Measurements from ENCODE around the gene MYO9B. TPM values are rescaled to one million over a fixed set of nuclear protein-coding genes. Genes with fewer than 3 reads are reported as not detected.

MYO9B gene
- total and polyA plus RNA-seq, 2 donors = 24.0 to 55.2 TPM

GRCh38 chr19:17073869-17074633 is 1.5 kb upstream of the MYO9B start:
- 42% methylated on average over 18 of the region's 18 CpGs for WGBS
- DNase-seq (ENCODE audit: extremely low spot score) = no peak
- Histone ChIP-seq H3K4me3 (ENCODE audit: low read depth, low read length) (peak overlapping the region; percentile 53), H3K36me3 (ENCODE audit: insufficient read depth) (no peaks in the 10 kb centered on the region), H3K27ac (ENCODE audit: low read depth) (no peak overlapping the region), H3K4me1 (ENCODE audit: insufficient read depth) (no peaks in the 10 kb centered on the region)

GRCh38 chr19:17074634-17075034 is 943 bp upstream of the MYO9B start:
- H3K27ac ChIP-seq (ENCODE audit: low read depth) = no peak overlapping the region
- DNase-seq (ENCODE audit: extremely low spot score) = no peak
- no peaks in the 10 kb centered on the region for H3K4me1 ChIP-seq (ENCODE audit: insufficient read depth)
- WGBS = 6% methylated on average over 11 of the region's 11 CpGs
- H3K36me3 ChIP-seq (ENCODE audit: insufficient read depth) = no peaks in the 10 kb centered on the region
- peak overlapping the region; percentile 53 for H3K4me3 ChIP-seq (ENCODE audit: low read depth, low read length)

- Histone ChIP-seq H3K4me1 (ENCODE audit: insufficient read depth) (no peaks in the 10 kb centered on the region), H3K36me3 (ENCODE audit: insufficient read depth) (no peaks in the 10 kb centered on the region), H3K27ac (ENCODE audit: low read depth) (peak overlapping the region; percentile 90), H3K4me3 (ENCODE audit: low read depth, low read length) (peak overlapping the region; percentile 74)
- WGBS = under 1% methylated on average over 43 of the region's 43 CpGs
- DNase-seq (ENCODE audit: extremely low spot score) = no peak
Measured at GRCh38 chr19:17075864-17076542, 426 bp downstream of the MYO9B start.

GRCh38 chr19:17076543-17076991 is 990 bp downstream of the MYO9B start:
- H3K27ac ChIP-seq (ENCODE audit: low read depth) = no peak overlapping the region
- WGBS = 2% methylated on average over 12 of the region's 12 CpGs
- DNase-seq (ENCODE audit: extremely low spot score) = no peak
- no peaks in the 10 kb centered on the region for H3K4me1 ChIP-seq (ENCODE audit: insufficient read depth)
- no peaks in the 10 kb centered on the region for H3K36me3 ChIP-seq (ENCODE audit: insufficient read depth)
- peak overlapping the region; percentile 74 for H3K4me3 ChIP-seq (ENCODE audit: low read depth, low read length)

- Histone ChIP-seq H3K4me1 (ENCODE audit: insufficient read depth) (peaks cover 1% of the 10 kb centered on the region), H3K4me3 (ENCODE audit: low read depth, low read length) (no peak overlapping the region), H3K36me3 (ENCODE audit: insufficient read depth) (no peaks in the 10 kb centered on the region), H3K27ac (ENCODE audit: low read depth) (no peak overlapping the region)
- WGBS = 84% methylated on average over 17 of the region's 17 CpGs
- DNase-seq (ENCODE audit: extremely low spot score) = no peak
Measured at GRCh38 chr19:17077447-17078028, 2.0 kb downstream of the MYO9B start.

GRCh38 chr19:17078036-17078919 is 2.7 kb downstream of the MYO9B start:
- Histone ChIP-seq H3K4me1 (ENCODE audit: insufficient read depth) (peaks cover 1% of the 10 kb centered on the region), H3K4me3 (ENCODE audit: low read depth, low read length) (no peak overlapping the region), H3K36me3 (ENCODE audit: insufficient read depth) (no peaks in the 10 kb centered on the region), H3K27ac (ENCODE audit: low read depth) (no peak overlapping the region)
- no peak for DNase-seq (ENCODE audit: extremely low spot score)
- WGBS = 83% methylated on average over 19 of the region's 19 CpGs

- Histone ChIP-seq H3K4me3 (ENCODE audit: low read depth, low read length) (peak overlapping the region; percentile 19), H3K36me3 (ENCODE audit: insufficient read depth) (no peaks in the 10 kb centered on the region), H3K27ac (ENCODE audit: low read depth) (peak overlapping the region; percentile 86), H3K4me1 (ENCODE audit: insufficient read depth) (peaks cover 1% of the 10 kb centered on the region)
- 40% methylated on average over 19 of the region's 19 CpGs for WGBS
- DNase-seq (ENCODE audit: extremely low spot score) = no peak
Measured at GRCh38 chr19:17078920-17079709, 3.5 kb downstream of the MYO9B start.

- no peak for DNase-seq (ENCODE audit: extremely low spot score)
- peak overlapping the region; percentile 86 for H3K27ac ChIP-seq (ENCODE audit: low read depth)
- H3K4me1 ChIP-seq (ENCODE audit: insufficient read depth) = peaks cover 1% of the 10 kb centered on the region
- peak overlapping the region; percentile 19 for H3K4me3 ChIP-seq (ENCODE audit: low read depth, low read length)
- WGBS = 16% methylated on average over 28 of the region's 28 CpGs
- no peaks in the 10 kb centered on the region for H3K36me3 ChIP-seq (ENCODE audit: insufficient read depth)
Measured at GRCh38 chr19:17079710-17080439, 4.3 kb downstream of the MYO9B start.

- WGBS = 56% methylated on average over 4 of the region's 4 CpGs
- Histone ChIP-seq H3K4me1 (ENCODE audit: insufficient read depth) (peaks cover 1% of the 10 kb centered on the region), H3K27ac (ENCODE audit: low read depth) (peak overlapping the region; percentile 86), H3K36me3 (ENCODE audit: insufficient read depth) (no peaks in the 10 kb centered on the region), H3K4me3 (ENCODE audit: low read depth, low read length) (no peak overlapping the region)
- no peak for DNase-seq (ENCODE audit: extremely low spot score)
Measured at GRCh38 chr19:17080440-17080801, 4.8 kb downstream of the MYO9B start.

- H3K27ac ChIP-seq (ENCODE audit: low read depth) = no peak overlapping the region
- H3K36me3 ChIP-seq (ENCODE audit: insufficient read depth) = no peaks in the 10 kb centered on the region
- DNase-seq (ENCODE audit: extremely low spot score) = no peak
- peaks cover 1% of the 10 kb centered on the region for H3K4me1 ChIP-seq (ENCODE audit: insufficient read depth)
- no peak overlapping the region for H3K4me3 ChIP-seq (ENCODE audit: low read depth, low read length)
- 58% methylated on average over 20 of the region's 20 CpGs for WGBS
Measured at GRCh38 chr19:17081672-17082630, 6.4 kb downstream of the MYO9B start.

- Histone ChIP-seq H3K27ac (ENCODE audit: low read depth) (no peak overlapping the region), H3K4me1 (ENCODE audit: insufficient read depth) (peaks cover 1% of the 10 kb centered on the region), H3K4me3 (ENCODE audit: low read depth, low read length) (no peak overlapping the region), H3K36me3 (ENCODE audit: insufficient read depth) (no peaks in the 10 kb centered on the region)
- no peak for DNase-seq (ENCODE audit: extremely low spot score)
- 83% methylated on average over 14 of the region's 14 CpGs for WGBS
Measured at GRCh38 chr19:17086120-17086519, 10.5 kb downstream of the MYO9B start.

All from urinary bladder (tissue), 4 donors.